Stimulated activated naive CD8-positive, alpha-beta T cell treated with anti-CD3 and anti-CD28 coated beads, Interleukin-15, Interleukin-2, amounts not matched to agents 100 ng/mL and 50 ng/mL, for 24 hours (primary cell): ENCODE results near the gene ARHGEF3.
A peak's percentile ranks its signal among the peaks of the same experiment; 100 is the strongest.

Experiments used
- H3K27ac Mint-ChIP-seq: one replicate; pipeline ENCODE4 v1.8.0; 2021; ENCODE audit warnings: mild to moderate bottlenecking, mixed read lengths
- H3K27me3 Mint-ChIP-seq: one replicate; pipeline ENCODE4 v1.8.0; 2021; ENCODE audit warnings: mixed read lengths
- H3K36me3 Mint-ChIP-seq: one replicate; pipeline ENCODE4 v1.8.0; 2021; ENCODE audit warnings: low read depth, mixed read lengths
- H3K4me1 Mint-ChIP-seq: one replicate; pipeline ENCODE4 v1.8.0; 2021; ENCODE audit warnings: low read depth, mixed read lengths
- H3K4me3 Mint-ChIP-seq: one replicate; pipeline ENCODE4 v1.8.0; 2021; ENCODE audit warnings: mild to moderate bottlenecking, mixed read lengths
- H3K9me3 Mint-ChIP-seq: one replicate; pipeline ENCODE4 v1.8.0; 2021; ENCODE audit warnings: mixed read lengths

Gene ARHGEF3

GRCh38 chr3:56811546-56812202, 9.9 kb upstream of the ARHGEF3 start:
- peak overlapping the region; percentile 3 for H3K27ac Mint-ChIP-seq
- H3K4me1 Mint-ChIP-seq = peaks cover 56% of the 10 kb centered on the region

DNA sequence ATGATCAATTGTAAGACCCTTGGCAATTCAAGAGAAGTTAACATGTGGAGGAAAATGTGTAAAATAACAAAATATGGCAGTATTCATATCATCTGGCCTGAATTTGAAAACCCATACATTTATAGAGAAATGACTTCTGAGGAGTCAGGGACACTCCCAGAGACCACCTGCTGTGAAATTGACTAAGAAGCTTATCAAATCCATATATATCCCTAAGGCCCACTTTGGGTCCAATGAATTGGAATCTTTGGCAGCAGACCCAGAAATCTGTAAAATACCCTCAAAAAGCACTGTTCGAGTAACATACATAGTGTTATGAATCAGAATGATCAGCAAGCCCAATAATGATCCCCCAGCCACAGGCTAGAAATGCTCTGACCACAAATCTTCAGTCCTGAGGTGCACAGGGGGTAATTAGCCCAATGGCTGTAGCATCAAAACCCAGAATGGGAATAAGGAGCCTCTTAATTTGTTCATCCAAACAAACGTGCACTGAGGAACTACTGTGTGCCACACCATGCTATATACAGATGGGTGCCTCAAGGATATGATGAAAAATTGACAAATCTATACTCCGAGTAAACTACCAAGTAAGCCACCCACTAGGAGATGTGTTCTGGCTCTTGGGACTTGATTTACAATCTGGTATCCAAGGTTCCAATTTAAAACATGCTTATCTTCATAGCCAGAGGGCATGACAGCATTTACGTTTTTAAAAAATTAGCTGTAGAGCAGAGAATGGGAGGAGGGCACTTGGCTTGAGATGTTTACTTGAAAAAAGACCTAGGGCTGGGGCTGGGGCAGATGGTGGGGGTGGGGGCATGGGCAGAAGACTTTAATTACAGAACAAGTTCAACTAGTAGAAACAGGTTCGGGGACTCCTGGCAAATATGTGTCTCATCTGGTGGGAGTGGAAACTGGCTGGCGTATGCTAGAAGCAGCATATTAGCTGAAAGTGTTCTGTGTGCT, 9.1 kb upstream of the ARHGEF3 start:
- Mint-ChIP-seq H3K4me1 (peaks cover 50% of the 10 kb centered on the region), H3K4me3 (no peak overlapping the region), H3K27me3 (no peaks in the 10 kb centered on the region), H3K36me3 (no peaks in the 10 kb centered on the region), H3K27ac (no peak overlapping the region), H3K9me3 (no peaks in the 10 kb centered on the region)

More at GRCh38 chr3:56811546-56812202, 9.9 kb upstream of the ARHGEF3 start:
- Mint-ChIP-seq H3K4me3 (no peak overlapping the region), H3K36me3 (no peaks in the 10 kb centered on the region), H3K27me3 (no peaks in the 10 kb centered on the region), H3K9me3 (no peaks in the 10 kb centered on the region)

DNA sequence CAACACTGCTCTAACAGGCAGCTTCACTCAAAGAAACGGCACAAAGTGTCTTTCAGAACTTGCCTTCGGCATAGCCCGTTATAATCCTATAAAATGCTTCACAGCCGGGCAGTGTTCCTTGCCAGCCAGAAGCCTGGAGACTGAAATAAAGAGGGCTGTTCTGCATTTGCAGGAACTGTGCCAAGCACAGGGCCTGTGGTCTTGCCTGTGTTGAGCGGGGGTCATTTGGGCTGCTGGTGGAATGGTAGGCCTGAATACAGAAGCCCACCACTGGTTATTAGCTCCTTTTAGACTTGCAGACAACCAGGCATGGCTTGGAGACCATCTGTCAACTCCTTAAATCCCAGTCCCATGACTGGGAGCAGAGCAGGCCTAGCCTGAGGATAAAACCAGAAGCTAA, 4.7 kb upstream of the ARHGEF3 start:
- Mint-ChIP-seq H3K27me3 (no peaks in the 10 kb centered on the region), H3K36me3 (no peaks in the 10 kb centered on the region), H3K27ac (no peak overlapping the region), H3K4me3 (no peak overlapping the region), H3K9me3 (no peaks in the 10 kb centered on the region), H3K4me1 (peaks cover 21% of the 10 kb centered on the region)

DNA sequence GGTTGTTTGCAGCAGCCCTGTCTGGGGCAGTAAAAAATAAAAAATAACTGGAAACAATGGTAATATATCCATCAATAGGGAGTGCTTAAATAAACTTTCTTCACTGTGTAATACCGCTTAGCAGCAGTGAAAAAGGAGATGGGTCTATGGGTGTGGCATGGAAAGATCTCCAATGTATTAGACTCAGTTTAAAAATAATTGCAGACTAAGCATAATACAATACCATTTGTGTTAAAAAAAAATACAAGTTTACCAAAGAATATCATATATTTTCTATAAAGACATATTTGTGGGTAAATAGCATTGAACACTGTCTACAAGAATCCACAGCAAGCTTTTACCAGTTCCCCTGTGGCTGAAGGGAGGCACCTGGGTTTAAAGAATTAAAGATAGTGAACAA, 1.0 kb upstream of the ARHGEF3 start:
- peaks cover 31% of the 10 kb centered on the region for H3K4me1 Mint-ChIP-seq
- peak overlapping the region; percentile 75 for H3K4me3 Mint-ChIP-seq
- peak overlapping the region; percentile 63 for H3K27ac Mint-ChIP-seq
- H3K9me3 Mint-ChIP-seq = no peaks in the 10 kb centered on the region
- H3K27me3 Mint-ChIP-seq = no peaks in the 10 kb centered on the region
- peaks cover 16% of the 10 kb centered on the region for H3K36me3 Mint-ChIP-seq

GRCh38 chr3:56802378-56802745, 613 bp upstream of the ARHGEF3 start:
- H3K9me3 Mint-ChIP-seq = no peaks in the 10 kb centered on the region
- H3K27ac Mint-ChIP-seq = peak overlapping the region; percentile 63
- peak overlapping the region; percentile 75 for H3K4me3 Mint-ChIP-seq
- peaks cover 18% of the 10 kb centered on the region for H3K36me3 Mint-ChIP-seq
- no peaks in the 10 kb centered on the region for H3K27me3 Mint-ChIP-seq
- H3K4me1 Mint-ChIP-seq = peaks cover 35% of the 10 kb centered on the region

DNA sequence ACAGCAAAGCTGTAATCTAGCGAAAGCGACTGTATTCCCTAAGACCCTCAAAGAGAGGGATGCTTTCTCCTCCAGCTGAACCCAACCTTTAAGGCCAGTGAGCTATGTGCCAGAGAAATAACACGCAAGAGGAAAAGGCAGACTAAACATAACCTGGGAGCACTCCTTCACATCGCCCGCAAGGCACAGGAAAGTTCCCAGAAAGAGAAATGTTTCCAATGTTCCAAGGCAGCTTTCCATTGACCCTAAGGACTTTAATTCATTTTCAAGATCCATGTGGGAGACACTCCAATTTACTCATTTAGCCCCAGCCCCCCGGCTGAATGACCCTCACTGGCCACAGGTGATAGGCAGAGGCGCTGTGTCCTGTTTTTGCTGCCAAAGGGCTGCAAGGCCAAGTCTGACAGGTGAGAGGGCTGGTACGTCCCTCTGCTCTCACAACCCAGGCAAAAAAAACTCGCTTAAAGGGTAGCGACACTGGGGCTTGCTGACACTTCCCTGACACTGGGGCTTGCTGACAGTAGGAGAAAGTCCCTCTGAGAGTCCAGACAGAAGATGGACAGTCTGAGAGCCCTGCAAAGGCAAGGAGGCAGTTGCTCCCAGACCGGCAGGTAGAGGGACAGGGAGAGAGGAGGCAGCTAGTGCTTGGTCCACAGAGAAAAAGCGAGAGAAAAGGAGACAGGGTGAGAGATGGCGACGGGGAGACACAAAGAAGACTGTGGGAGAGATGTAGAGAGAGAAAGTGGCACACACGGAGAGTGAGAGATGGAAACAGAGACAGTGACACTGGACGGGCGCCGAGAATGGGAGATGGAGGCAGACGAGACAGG, 702 bp downstream of the ARHGEF3 start:
- H3K27ac Mint-ChIP-seq = peak overlapping the region; percentile 89
- no peaks in the 10 kb centered on the region for H3K27me3 Mint-ChIP-seq
- no peaks in the 10 kb centered on the region for H3K9me3 Mint-ChIP-seq
- H3K4me3 Mint-ChIP-seq = peak overlapping the region; percentile 93
- peaks cover 49% of the 10 kb centered on the region for H3K4me1 Mint-ChIP-seq
- H3K36me3 Mint-ChIP-seq = peaks cover 29% of the 10 kb centered on the region

- peaks cover 37% of the 10 kb centered on the region for H3K36me3 Mint-ChIP-seq
- H3K4me1 Mint-ChIP-seq = peaks cover 56% of the 10 kb centered on the region
- no peaks in the 10 kb centered on the region for H3K27me3 Mint-ChIP-seq
- peak overlapping the region; percentile 89 for H3K27ac Mint-ChIP-seq
- H3K9me3 Mint-ChIP-seq = no peaks in the 10 kb centered on the region
- H3K4me3 Mint-ChIP-seq = peak overlapping the region; percentile 93
Observed at GRCh38 chr3:56800130-56800831, 1.5 kb downstream of the ARHGEF3 start.

DNA sequence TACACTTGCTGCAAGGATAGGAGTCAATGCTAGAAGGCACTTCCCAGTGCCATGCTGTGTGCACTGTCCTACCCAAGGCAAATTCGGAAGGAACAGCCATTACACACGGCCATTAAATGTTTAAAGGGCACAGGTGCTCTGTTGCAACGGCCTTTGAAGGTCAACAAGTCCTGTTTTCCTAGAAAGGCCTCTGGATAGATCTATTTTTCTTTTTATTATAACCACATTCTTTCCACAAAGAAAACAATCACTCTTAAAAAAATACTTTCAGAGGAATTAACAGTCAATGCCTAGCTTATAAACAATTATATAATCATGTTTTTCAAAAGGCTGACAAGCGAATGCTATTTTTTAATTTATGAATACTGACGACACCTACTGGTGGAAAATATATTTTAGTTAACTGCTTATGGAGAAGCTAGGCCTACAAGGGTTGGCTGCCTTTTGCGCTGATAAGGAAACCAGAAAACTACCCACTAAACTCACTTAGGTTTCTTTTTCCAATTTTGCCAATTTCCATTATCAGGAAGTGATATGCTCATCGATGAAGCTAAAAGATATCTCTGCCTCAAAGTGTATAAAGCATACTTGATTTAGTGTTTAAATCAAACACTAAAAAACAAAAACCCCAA, 2.4 kb downstream of the ARHGEF3 start:
- Mint-ChIP-seq H3K9me3 (no peaks in the 10 kb centered on the region), H3K27me3 (no peaks in the 10 kb centered on the region), H3K4me3 (peak overlapping the region; percentile 93), H3K27ac (peak overlapping the region; percentile 91), H3K36me3 (peaks cover 43% of the 10 kb centered on the region), H3K4me1 (peaks cover 63% of the 10 kb centered on the region)

DNA sequence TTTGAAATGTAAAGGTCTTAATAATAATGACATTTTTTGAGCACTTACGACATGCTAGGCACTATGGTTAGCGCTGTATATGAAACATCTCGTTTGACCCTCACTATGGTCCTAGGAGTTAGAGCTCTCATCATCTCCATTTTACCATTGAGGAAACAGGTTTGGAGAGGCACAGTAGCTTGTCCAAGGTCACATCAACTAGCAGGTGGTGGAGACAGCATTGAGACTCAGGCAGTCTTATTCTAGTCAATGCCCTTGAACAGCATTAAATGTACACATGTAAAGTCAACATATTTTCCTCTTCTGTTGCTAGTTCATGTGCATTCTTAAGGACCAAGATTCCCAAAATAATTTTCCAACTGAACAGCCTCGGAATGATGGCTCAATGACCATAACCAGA, 4.8 kb downstream of the ARHGEF3 start:
- peak overlapping the region; percentile 87 for H3K27ac Mint-ChIP-seq
- peaks cover 58% of the 10 kb centered on the region for H3K36me3 Mint-ChIP-seq
- H3K9me3 Mint-ChIP-seq = peaks cover 4% of the 10 kb centered on the region
- H3K27me3 Mint-ChIP-seq = no peaks in the 10 kb centered on the region
- H3K4me1 Mint-ChIP-seq = peaks cover 76% of the 10 kb centered on the region
- H3K4me3 Mint-ChIP-seq = peak overlapping the region; percentile 76

DNA sequence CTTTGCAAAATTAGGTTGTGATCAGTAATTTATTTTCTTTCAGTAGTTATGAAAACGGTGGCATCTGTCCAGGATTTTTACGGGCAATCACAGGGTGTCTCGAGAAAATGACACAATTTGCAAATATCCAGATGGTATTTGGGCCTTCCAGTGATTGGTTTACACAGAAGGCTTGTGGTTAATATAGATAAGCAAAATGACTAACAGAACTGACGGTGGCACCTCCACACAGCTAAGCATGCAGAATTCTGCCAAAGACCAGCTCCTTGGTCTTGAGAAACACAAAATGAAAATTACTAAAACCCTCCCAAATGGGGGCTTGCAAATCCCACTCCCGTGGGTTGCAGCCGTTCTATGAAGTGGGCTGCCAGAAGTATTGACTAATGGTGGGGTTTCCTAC, 5.5 kb downstream of the ARHGEF3 start:
- Mint-ChIP-seq H3K4me1 (peaks cover 84% of the 10 kb centered on the region), H3K4me3 (peak overlapping the region; percentile 76), H3K36me3 (peaks cover 59% of the 10 kb centered on the region), H3K27me3 (no peaks in the 10 kb centered on the region), H3K27ac (peak overlapping the region; percentile 87), H3K9me3 (peaks cover 4% of the 10 kb centered on the region)

DNA sequence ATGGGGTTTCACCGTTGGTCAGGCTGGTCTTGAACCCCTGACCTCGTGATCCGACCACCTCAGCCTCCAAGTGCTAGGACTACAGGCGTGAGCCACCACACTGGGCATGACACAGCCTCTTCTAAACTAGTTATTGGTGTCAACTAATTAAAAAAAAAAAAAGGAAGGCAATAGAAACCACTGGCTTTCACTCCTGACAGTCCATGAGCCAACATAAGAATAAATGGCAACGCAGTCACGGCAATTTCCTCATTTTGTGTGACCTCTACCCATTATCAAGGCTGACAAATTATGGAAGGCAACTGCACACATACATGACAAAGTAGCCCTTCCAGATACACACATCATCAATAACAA, 5.9 kb downstream of the ARHGEF3 start:
- H3K36me3 Mint-ChIP-seq = peaks cover 59% of the 10 kb centered on the region
- H3K4me1 Mint-ChIP-seq = peaks cover 88% of the 10 kb centered on the region
- H3K4me3 Mint-ChIP-seq = peak overlapping the region; percentile 76
- H3K27me3 Mint-ChIP-seq = no peaks in the 10 kb centered on the region
- H3K27ac Mint-ChIP-seq = peak overlapping the region; percentile 87
- H3K9me3 Mint-ChIP-seq = peaks cover 4% of the 10 kb centered on the region

DNA sequence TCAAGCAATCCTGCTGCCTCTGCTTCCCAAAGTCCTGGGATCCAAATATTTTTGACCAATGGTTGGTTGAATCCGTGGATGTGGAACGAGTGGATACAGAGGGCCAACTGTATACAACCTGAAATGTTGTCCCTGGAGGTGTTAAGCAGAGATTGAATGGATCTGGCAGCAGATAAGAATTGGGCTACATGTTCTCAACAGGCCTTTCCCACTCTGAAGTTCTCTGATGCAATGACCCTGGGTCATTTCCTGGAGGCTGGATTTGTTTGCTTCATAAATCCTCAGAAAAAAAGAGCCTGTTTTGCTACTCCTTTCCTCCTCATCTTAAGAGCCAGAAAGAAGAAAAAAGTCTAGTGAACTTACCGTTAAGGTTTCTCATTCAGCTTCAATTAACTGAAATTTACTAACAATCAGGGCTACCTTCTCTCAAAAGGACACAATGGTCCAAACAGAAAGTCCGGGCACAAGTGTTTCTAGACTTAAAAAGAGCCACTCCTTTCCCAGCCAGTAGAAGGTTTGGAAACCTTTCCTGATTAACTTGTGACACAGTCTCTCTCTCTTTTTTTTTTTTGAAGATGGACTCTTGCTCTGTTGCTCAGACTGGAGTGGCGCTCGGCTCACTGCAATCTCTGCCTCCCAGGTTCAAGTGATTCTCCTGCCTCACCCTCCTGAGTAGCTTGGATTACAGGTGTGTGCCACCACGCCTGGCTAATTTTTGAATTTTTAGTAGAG, 6.5 kb downstream of the ARHGEF3 start:
- peak overlapping the region; percentile 76 for H3K4me3 Mint-ChIP-seq
- peaks cover 54% of the 10 kb centered on the region for H3K36me3 Mint-ChIP-seq
- no peaks in the 10 kb centered on the region for H3K27me3 Mint-ChIP-seq
- peaks cover 90% of the 10 kb centered on the region for H3K4me1 Mint-ChIP-seq
- peak overlapping the region; percentile 87 for H3K27ac Mint-ChIP-seq
- peaks cover 4% of the 10 kb centered on the region for H3K9me3 Mint-ChIP-seq

GRCh38 chr3:56792193-56792592, 9.6 kb downstream of the ARHGEF3 start:
- H3K27me3 Mint-ChIP-seq = no peaks in the 10 kb centered on the region
- H3K4me3 Mint-ChIP-seq = peak overlapping the region; percentile 17
- H3K27ac Mint-ChIP-seq = peak overlapping the region; percentile 96
- peaks cover 94% of the 10 kb centered on the region for H3K4me1 Mint-ChIP-seq
- H3K36me3 Mint-ChIP-seq = peaks cover 39% of the 10 kb centered on the region
- peaks cover 4% of the 10 kb centered on the region for H3K9me3 Mint-ChIP-seq
